Measurements from ENCODE around the gene ANAPC7.

Gene ANAPC7

GRCh38 chr12:110426406-110426805 lies 22.9 kb upstream of the ANAPC7 start:
- Histone ChIP-seq H3K4me3 (ENCODE audit: insufficient read depth, low read length, poor library complexity, severe bottlenecking) (no peak overlapping the region), H3K27me3 (ENCODE audit: low read length) (no peaks in the 10 kb centered on the region), H2AFZ (ENCODE audit: low read depth, low read length, severe bottlenecking) (no peak overlapping the region), H3K4me2 (ENCODE audit: low read depth, low read length, poor library complexity, severe bottlenecking) (no peak overlapping the region), H3K36me3 (ENCODE audit: low read length) (no peaks in the 10 kb centered on the region), H3K9me2 (replicated peaks; ENCODE audit: insufficient read depth, low read length) (no peaks in the 10 kb centered on the region), H3K79me2 (ENCODE audit: insufficient read depth, low read length) (no peaks in the 10 kb centered on the region), H3K27ac (ENCODE audit: low read depth, low read length) (no peak overlapping the region), H3K9ac (ENCODE audit: low read length) (no peak overlapping the region), H3F3A (ENCODE audit: insufficient read depth) (no peaks in the 10 kb centered on the region), H4K20me1 (ENCODE audit: low read depth, low read length) (no peaks in the 10 kb centered on the region), H3K9me3 (ENCODE audit: insufficient read depth, low read length) (no peaks in the 10 kb centered on the region)
- TF ChIP-seq EZH2phosphoT487 (conservative IDR thresholded peaks at IDR 0.05; ENCODE audit: low read length) (no peak), CTCF (IDR thresholded peaks at IDR 0.05; ENCODE audit: insufficient read depth, low read length, poor library complexity, severe bottlenecking) (no peak)

- no peaks in the 10 kb centered on the region for H3K27me3 ChIP-seq (ENCODE audit: low read length)
- H3K9me3 ChIP-seq (ENCODE audit: insufficient read depth, low read length), result no peaks in the 10 kb centered on the region
- TF ChIP-seq EZH2phosphoT487 (conservative IDR thresholded peaks at IDR 0.05; ENCODE audit: low read length), result no peak
- no peak for TF ChIP-seq CTCF (IDR thresholded peaks at IDR 0.05; ENCODE audit: insufficient read depth, low read length, poor library complexity, severe bottlenecking)
- H3K27ac ChIP-seq (ENCODE audit: low read depth, low read length), result no peak overlapping the region
- no peaks in the 10 kb centered on the region for H4K20me1 ChIP-seq (ENCODE audit: low read depth, low read length)
- H2AFZ ChIP-seq (ENCODE audit: low read depth, low read length, severe bottlenecking), result no peak overlapping the region
- no peak overlapping the region for H3K9ac ChIP-seq (ENCODE audit: low read length)
- H3K79me2 ChIP-seq (ENCODE audit: insufficient read depth, low read length), result no peaks in the 10 kb centered on the region
- no peaks in the 10 kb centered on the region for H3F3A ChIP-seq (ENCODE audit: insufficient read depth)
- no peak overlapping the region for H3K4me3 ChIP-seq (ENCODE audit: insufficient read depth, low read length, poor library complexity, severe bottlenecking)
- no peak overlapping the region for H3K4me2 ChIP-seq (ENCODE audit: low read depth, low read length, poor library complexity, severe bottlenecking)
- no peaks in the 10 kb centered on the region for H3K36me3 ChIP-seq (ENCODE audit: low read length)
- H3K9me2 ChIP-seq (replicated peaks; ENCODE audit: insufficient read depth, low read length), result no peaks in the 10 kb centered on the region
These were observed 20.7 kb upstream of the ANAPC7 start for GRCh38 chr12:110424237-110424636.

GRCh38 chr12:110421701-110422100 lies 18.2 kb upstream of the ANAPC7 start:
- Histone ChIP-seq H3K9ac (ENCODE audit: low read length) (no peak overlapping the region), H3K9me2 (replicated peaks; ENCODE audit: insufficient read depth, low read length) (no peaks in the 10 kb centered on the region), H3K36me3 (ENCODE audit: low read length) (no peaks in the 10 kb centered on the region), H3F3A (ENCODE audit: insufficient read depth) (no peaks in the 10 kb centered on the region), H3K4me2 (ENCODE audit: low read depth, low read length, poor library complexity, severe bottlenecking) (no peak overlapping the region), H3K27ac (ENCODE audit: low read depth, low read length) (no peak overlapping the region), H3K27me3 (ENCODE audit: low read length) (no peaks in the 10 kb centered on the region), H2AFZ (ENCODE audit: low read depth, low read length, severe bottlenecking) (no peak overlapping the region), H3K4me3 (ENCODE audit: insufficient read depth, low read length, poor library complexity, severe bottlenecking) (no peak overlapping the region), H3K79me2 (ENCODE audit: insufficient read depth, low read length) (no peaks in the 10 kb centered on the region), H4K20me1 (ENCODE audit: low read depth, low read length) (no peaks in the 10 kb centered on the region), H3K9me3 (ENCODE audit: insufficient read depth, low read length) (no peaks in the 10 kb centered on the region)
- TF ChIP-seq EZH2phosphoT487 (conservative IDR thresholded peaks at IDR 0.05; ENCODE audit: low read length), result no peak
- no peak for TF ChIP-seq CTCF (IDR thresholded peaks at IDR 0.05; ENCODE audit: insufficient read depth, low read length, poor library complexity, severe bottlenecking)

Data from SU-DHL-6 (cell line).